Endothelial cell (in vitro differentiated cells): ENCODE results near the gene SCRN3. TPM values are rescaled to one million over a fixed set of nuclear protein-coding genes. Genes with fewer than 3 reads are reported as not detected.
"Not testable (repeated sequence)": the region's sequence is repeated elsewhere in the genome, so short reads cannot be mapped to it uniquely, and the experiment has no call there.

ENCODE experiments used
- DNase-seq: peaks from one replicate; pipeline ENCODE4 v3.0.0; 2021; ENCODE audit warnings: low spot score
- H3K27ac Mint-ChIP-seq: one replicate; pipeline ENCODE4 v1.8.0; 2021; ENCODE audit warnings: mixed read lengths, inconsistent platforms; ENCODE audit not compliant: unreplicated experiment
- H3K27me3 Mint-ChIP-seq: one replicate; pipeline ENCODE4 v1.8.0; 2021; ENCODE audit warnings: mild to moderate bottlenecking, moderate library complexity, mixed read lengths, inconsistent platforms; ENCODE audit not compliant: unreplicated experiment
- H3K36me3 Mint-ChIP-seq: one replicate; pipeline ENCODE4 v1.8.0; 2021; ENCODE audit warnings: mild to moderate bottlenecking, low read depth, mixed read lengths, inconsistent platforms; ENCODE audit not compliant: unreplicated experiment
- H3K4me1 Mint-ChIP-seq: one replicate; pipeline ENCODE4 v1.8.0; 2021; ENCODE audit warnings: mild to moderate bottlenecking, mixed read lengths, inconsistent platforms; ENCODE audit not compliant: unreplicated experiment
- H3K4me3 Mint-ChIP-seq: one replicate; pipeline ENCODE4 v1.8.0; 2021; ENCODE audit warnings: mild to moderate bottlenecking, mixed read lengths, inconsistent platforms; ENCODE audit not compliant: unreplicated experiment
- H3K9me3 Mint-ChIP-seq: one replicate; pipeline ENCODE4 v1.8.0; 2021; ENCODE audit warnings: mixed read lengths, inconsistent platforms; ENCODE audit not compliant: unreplicated experiment
- CTCF ChIP-seq: fragments of 200-600 bp; sonication (generic); IDR thresholded peaks from one replicate; pipeline ENCODE4 v1.5.0; 2021; ENCODE audit warnings: antibody characterized with exemption; ENCODE audit not compliant: unreplicated experiment
- total RNA-seq: library from RNA; stranded (reverse); fragmentation: NEBNext Ultra II Directional; extraction: Animal tissue kit (Norgen Biotek cat#: 25700); gene quantifications from one replicate; pipeline ENCODE4 v1.2.1, GENCODE V29; 2021; ENCODE audit not compliant: unreplicated experiment

The SCRN3 gene
- total RNA-seq, 1 donor from 2014 or later, result 21.1 TPM

- Mint-ChIP-seq H3K9me3 (peaks cover 12% of the 10 kb centered on the region), H3K36me3 (peaks cover 48% of the 10 kb centered on the region), H3K27ac (no peak overlapping the region), H3K27me3 (peaks cover 1% of the 10 kb centered on the region), H3K4me3 (peak overlapping the region; percentile 60), H3K4me1 (no peaks in the 10 kb centered on the region)
- no peak for TF ChIP-seq CTCF
- no peak for DNase-seq
Observed at GRCh38 chr2:174362949-174363348, 32.6 kb upstream of the SCRN3 start.

GRCh38 chr2:174363492-174364225, 31.9 kb upstream of the SCRN3 start:
- not testable (repeated sequence) for H3K4me1 Mint-ChIP-seq, H3K27me3 Mint-ChIP-seq, H3K27ac Mint-ChIP-seq, DNase-seq
- Mint-ChIP-seq H3K36me3 (peaks cover 54% of the 10 kb centered on the region), H3K9me3 (peaks cover 12% of the 10 kb centered on the region), H3K4me3 (peak overlapping the region; percentile 60)

- peak overlapping the region; percentile 23 for H3K4me3 Mint-ChIP-seq
- peaks cover 1% of the 10 kb centered on the region for H3K27me3 Mint-ChIP-seq
- no peak for TF ChIP-seq CTCF
- peaks cover 56% of the 10 kb centered on the region for H3K36me3 Mint-ChIP-seq
- H3K9me3 Mint-ChIP-seq, result peaks cover 12% of the 10 kb centered on the region
- H3K27ac Mint-ChIP-seq, result no peak overlapping the region
- no peaks in the 10 kb centered on the region for H3K4me1 Mint-ChIP-seq
- no peak for DNase-seq
Observed at GRCh38 chr2:174364628-174365027, 30.9 kb upstream of the SCRN3 start.

- Mint-ChIP-seq H3K4me1 (no peaks in the 10 kb centered on the region), H3K36me3 (peaks cover 54% of the 10 kb centered on the region), H3K4me3 (peak overlapping the region; percentile 23), H3K27me3 (peaks cover 1% of the 10 kb centered on the region), H3K27ac (no peak overlapping the region), H3K9me3 (peaks cover 12% of the 10 kb centered on the region)
- TF ChIP-seq CTCF, result no peak
- DNase-seq, result no peak
Observed at GRCh38 chr2:174365571-174365970, 30.0 kb upstream of the SCRN3 start.

GRCh38 chr2:174368691-174369090, 26.8 kb upstream of the SCRN3 start:
- no peak for DNase-seq
- H3K4me1 Mint-ChIP-seq, result no peaks in the 10 kb centered on the region
- peaks cover 8% of the 10 kb centered on the region for H3K9me3 Mint-ChIP-seq
- no peak for TF ChIP-seq CTCF
- peaks cover 47% of the 10 kb centered on the region for H3K36me3 Mint-ChIP-seq
- H3K27me3 Mint-ChIP-seq, result peaks cover 1% of the 10 kb centered on the region
- no peak overlapping the region for H3K4me3 Mint-ChIP-seq
- no peak overlapping the region for H3K27ac Mint-ChIP-seq
